Uterus (tissue), 4 donors: ENCODE data around the gene TEX53. TPM values are rescaled to one million over a fixed set of nuclear protein-coding genes. Genes with fewer than 3 reads are reported as not detected.

Experiments used
- DNase-seq, 2 donors: peaks; one replicate each; pipeline ENCODE4 v3.0.0-alpha.2; 2019 to 2020
- H3K27ac ChIP-seq, 2 donors: fragments of 200-600 bp; sonication (generic); 1 replicate in 1 of 2; 2 replicates in 1 of 2; pipeline ENCODE4 v1.5.1; 2016 to 2018
- H3K27me3 ChIP-seq, 2 donors: fragments of 200-600 bp; sonication (generic); one replicate each; pipeline ENCODE4 v1.5.1; 2018 to 2019; ENCODE audit warnings: control low read depth in 1 of 2
- H3K36me3 ChIP-seq, 2 donors: fragments of 200-600 bp; sonication (generic); one replicate each; pipeline ENCODE4 v1.5.1; 2019; ENCODE audit warnings: control low read depth in 1 of 2
- H3K4me1 ChIP-seq, 2 donors: fragments of 200-600 bp; sonication (generic); one replicate each; pipeline ENCODE4 v1.5.1; 2018 to 2019; ENCODE audit warnings: control low read depth in 1 of 2
- H3K4me3 ChIP-seq, 2 donors: fragments of 200-600 bp; sonication (generic); 1 replicate in 1 of 2; 2 replicates in 1 of 2; pipeline ENCODE4 v1.5.1; 2018 to 2019; ENCODE audit warnings: mild to moderate bottlenecking in 1 of 2
- H3K9me3 ChIP-seq, 2 donors: fragments of 200-600 bp; sonication (generic); one replicate each; pipeline ENCODE4 v1.5.1; 2019; ENCODE audit warnings: control low read depth in 1 of 2
- CTCF ChIP-seq, 4 experiments: fragments of 200-600 bp in 2 of 4; fragments of 450-650 bp in 2 of 4; sonication (generic) in 2 of 4; IDR thresholded peaks; one replicate each; pipeline ENCODE4 v1.5.1; 2016 to 2019; ENCODE audit warnings: antibody characterized with exemption in 4 of 4, mild to moderate bottlenecking in 2 of 4, moderate library complexity in 1 of 4
- POLR2A ChIP-seq, 2 donors: fragments of 450-650 bp; IDR thresholded peaks; one replicate each; pipeline ENCODE4 v1.6.1; 2016; ENCODE audit warnings: antibody characterized with exemption in 2 of 2, mild to moderate bottlenecking in 1 of 2, moderate library complexity in 1 of 2
- intact Hi-C: fragments of 100-400 bp; cut with DNase I; formaldehyde crosslinking; loops from one replicate; pipeline ENCODE4 v1.15.1; 2023; ENCODE audit warnings: low total_unique reads
- total RNA-seq, 4 donors: library from RNA; depleted of rRNA in 3 of 4; stranded (reverse); fragments of >200 nt in 3 of 4; gene quantifications; one replicate each; pipeline versions ENCODE4 v1.1.0 to v1.2.4, GENCODE V29; 2014 to 2023
- donor health status: DM: yes; HTN: yes; CAD: no.

TEX53 gene
- total RNA-seq, 4 donors from 2014 or later, result not detected

DNA sequence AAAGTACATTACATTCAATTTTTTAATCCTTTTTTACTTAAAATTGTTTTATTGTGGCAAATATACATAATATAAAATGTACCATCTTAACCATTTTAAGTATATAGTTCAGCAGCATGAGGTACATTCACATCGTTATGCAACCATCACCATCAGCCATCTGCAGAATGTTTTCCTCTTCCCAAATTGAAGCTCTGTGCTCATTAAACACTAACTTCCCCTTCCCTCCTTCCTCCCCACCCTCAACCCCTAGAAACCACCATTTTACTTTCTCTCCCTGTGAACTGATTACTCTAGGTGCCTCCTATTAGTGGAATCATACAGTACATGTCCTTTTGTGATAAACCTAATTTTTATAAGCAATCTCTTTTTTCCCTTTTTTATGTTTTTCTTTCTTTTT is 15.6 kb downstream of the TEX53 start:
- H3K9me3 ChIP-seq, result no peaks in the 10 kb centered on the region
- intact Hi-C loops, result no loop called here
- H3K4me3 ChIP-seq, result no peak overlapping the region
- H3K4me1 ChIP-seq, result no peaks in the 10 kb centered on the region
- no peaks in the 10 kb centered on the region for H3K36me3 ChIP-seq
- H3K27ac ChIP-seq, result no peak overlapping the region
- TF ChIP-seq POLR2A (IDR thresholded peaks at IDR 0.05) (no peak), CTCF (IDR thresholded peaks at IDR 0.05) (no peak)
- H3K27me3 ChIP-seq, result no peaks in the 10 kb centered on the region
- DNase-seq, result no peak

- no peak overlapping the region for H3K27ac ChIP-seq
- no peaks in the 10 kb centered on the region for H3K27me3 ChIP-seq
- TF ChIP-seq CTCF (IDR thresholded peaks at IDR 0.05) (no peak), POLR2A (IDR thresholded peaks at IDR 0.05) (no peak)
- H3K4me3 ChIP-seq, result no peak overlapping the region
- intact Hi-C loops, result no loop called here
- no peaks in the 10 kb centered on the region for H3K4me1 ChIP-seq
- no peaks in the 10 kb centered on the region for H3K36me3 ChIP-seq
- H3K9me3 ChIP-seq, result no peaks in the 10 kb centered on the region
- DNase-seq, result no peak
These were observed 19.2 kb downstream of the TEX53 start for GRCh38 chr9:114638404-114638803.

DNA sequence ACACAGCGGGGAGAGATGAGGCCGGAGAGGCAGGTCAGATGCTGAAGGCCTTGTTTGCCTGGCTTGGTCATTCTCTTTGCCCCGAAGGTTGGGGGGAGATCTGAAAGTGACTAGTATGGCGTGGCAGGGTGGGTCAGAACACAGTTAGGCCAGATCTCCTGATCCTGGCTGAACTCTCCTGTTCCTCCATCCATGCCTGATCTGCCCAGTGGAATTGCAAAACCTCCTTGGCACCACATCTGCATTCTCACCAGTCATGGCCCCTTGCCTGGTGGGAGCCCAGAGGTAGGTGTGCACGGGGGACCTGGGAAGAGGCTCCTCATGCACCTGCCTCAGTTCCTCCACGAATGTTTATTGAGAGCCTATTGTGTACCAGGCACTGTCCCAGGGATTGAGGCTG is 23.2 kb downstream of the TEX53 start:
- Histone ChIP-seq H3K27ac (no peak overlapping the region), H3K4me3 (no peak overlapping the region), H3K27me3 (no peaks in the 10 kb centered on the region), H3K9me3 (no peaks in the 10 kb centered on the region), H3K4me1 (no peaks in the 10 kb centered on the region), H3K36me3 (no peaks in the 10 kb centered on the region)
- DNase-seq, result no peak
- TF ChIP-seq POLR2A (IDR thresholded peaks at IDR 0.05) (no peak), CTCF (IDR thresholded peaks at IDR 0.05) (no peak)
- intact Hi-C loops, result no loop called here

GRCh38 chr9:114633438-114634089 is 24.0 kb downstream of the TEX53 start:
- Histone ChIP-seq H3K4me3 (no peak overlapping the region), H3K27me3 (no peaks in the 10 kb centered on the region), H3K4me1 (no peaks in the 10 kb centered on the region), H3K27ac (no peak overlapping the region), H3K36me3 (no peaks in the 10 kb centered on the region), H3K9me3 (no peaks in the 10 kb centered on the region)
- no peak for TF ChIP-seq CTCF (IDR thresholded peaks at IDR 0.05)
- no peak for TF ChIP-seq POLR2A (IDR thresholded peaks at IDR 0.05)
- intact Hi-C loops, result no loop called here
- DNase-seq, result no peak

GRCh38 chr9:114631166-114631565 is 26.4 kb downstream of the TEX53 start:
- intact Hi-C loops, result no loop called here
- Histone ChIP-seq H3K36me3 (no peaks in the 10 kb centered on the region), H3K27ac (no peak overlapping the region), H3K4me1 (no peaks in the 10 kb centered on the region), H3K9me3 (no peaks in the 10 kb centered on the region), H3K4me3 (no peak overlapping the region), H3K27me3 (no peaks in the 10 kb centered on the region)
- TF ChIP-seq CTCF (IDR thresholded peaks at IDR 0.05), result no peak
- TF ChIP-seq POLR2A (IDR thresholded peaks at IDR 0.05), result no peak
- DNase-seq, result no peak
